K562 (cell line): ENCODE measurements around the gene PPP1R9A. TPM values are rescaled to one million over a fixed set of nuclear protein-coding genes. Genes with fewer than 3 reads are reported as not detected.

Experiments used
- ATAC-seq: fragments of 200-7000 bp; cut with Tn5 transposase; 3 replicates; pipeline ENCODE4 v1.9.1; 2020; ENCODE audit warnings: moderate library complexity
- BruUV-seq: library from RNA; stranded (reverse); fragments of 400-500 nt; replicated peaks from 2 replicates; lab custom pipeline; 2021; lab: Mats Ljungman, UMichigan
- CTCF ChIA-PET: fragments of 300-600 bp; formaldehyde crosslinking; extraction: SDS; loops from one replicate; lab custom pipeline; 2021; ENCODE audit warnings: low intra/inter-chr PET ratio; lab: Yijun Ruan, JAX
- POLR2A ChIA-PET: fragments of 300-600, 350-650 bp; sonication (Branson Sonifier 250); formaldehyde crosslinking; extraction: SDS; loops from one replicate; lab custom pipeline; 2021; ENCODE audit warnings: antibody characterized with exemption, inconsistent platforms; lab: Yijun Ruan, JAX
- DNase-seq, 4 experiments: peaks; one replicate each; pipeline versions ENCODE4 v3.0.0 to v3.0.0-alpha.2; 2011 to 2018; ENCODE audit warnings: low spot score in 3 of 4, mixed read lengths in 3 of 4; ENCODE audit errors: extremely low read depth in 1 of 4
- FAIRE-seq: peaks from 2 replicates; lab custom pipeline; 2011; peaks lifted over from hg19 to GRCh38; lab: Jason Lieb, UNC
- H2AFZ ChIP-seq: 2 replicates; pipeline ENCODE4 v1.6.0; 2011; ENCODE audit warnings: low read depth, low read length, control low read depth, inconsistent platforms
- H3K27ac ChIP-seq: fragments of 200-600 bp; 3 replicates; pipeline ENCODE4 v1.8.0; 2011; ENCODE audit warnings: low read depth, mild to moderate bottlenecking, control low read depth, inconsistent platforms, low read length, moderate library complexity, mixed read lengths; ENCODE audit errors: extremely low read depth
- H3K27me3 ChIP-seq, 2 experiments: fragments of 300-600 bp in 1 of 2; 2 replicates in 1 of 2; 3 replicates in 1 of 2; pipeline versions ENCODE4 v1.6.0 to v1.8.0; 2011; ENCODE audit warnings: inconsistent platforms in 2 of 2, low read length in 2 of 2, mild to moderate bottlenecking in 1 of 2, mixed read lengths in 1 of 2, moderate library complexity in 1 of 2; ENCODE audit not compliant: control insufficient read depth in 2 of 2, insufficient read depth in 2 of 2
- H3K36me3 ChIP-seq: fragments of 300-600 bp; 3 replicates; pipeline ENCODE4 v1.8.0; 2011; ENCODE audit warnings: mild to moderate bottlenecking, low read length, inconsistent platforms; ENCODE audit not compliant: control insufficient read depth, insufficient read depth
- H3K4me1 ChIP-seq, 2 experiments: fragments of 200-600 bp in 1 of 2; replicated peaks in 1 of 2; 2 replicates in 1 of 2; 3 replicates in 1 of 2; pipeline versions ENCODE4 v1.5.1 to v1.8.0; 2011; ENCODE audit warnings: inconsistent platforms in 2 of 2, low read length in 2 of 2, mild to moderate bottlenecking in 1 of 2, mixed read lengths in 1 of 2, moderate library complexity in 1 of 2; ENCODE audit not compliant: control insufficient read depth in 2 of 2, insufficient read depth in 2 of 2
- H3K4me2 ChIP-seq: 2 replicates; pipeline ENCODE4 v1.6.1; 2011; ENCODE audit warnings: low read length, control low read depth, inconsistent platforms, mixed read lengths; ENCODE audit not compliant: insufficient read depth
- H3K4me3 ChIP-seq: fragments of 200-600 bp; sonication (generic), shearing (Covaris generic); 2 replicates; pipeline ENCODE4 v1.5.1; 2016; ENCODE audit warnings: control low read depth, inconsistent platforms
- H3K79me2 ChIP-seq: fragments of 200-600 bp; 3 replicates; pipeline ENCODE4 v1.8.0; 2011; ENCODE audit warnings: low read length, inconsistent platforms; ENCODE audit not compliant: control insufficient read depth, insufficient read depth
- H3K9ac ChIP-seq, 2 experiments: 2 replicates each; pipeline versions ENCODE4 v1.6.0 to v1.6.1; 2011; ENCODE audit warnings: low read depth in 2 of 2, low read length in 2 of 2, control low read depth in 1 of 2, inconsistent platforms in 1 of 2, mild to moderate bottlenecking in 1 of 2, mixed read lengths in 1 of 2; ENCODE audit not compliant: insufficient read depth in 1 of 2
- H3K9me1 ChIP-seq: one replicate; pipeline ENCODE4 v1.6.0; 2011; ENCODE audit warnings: inconsistent platforms, mild to moderate bottlenecking, low read length, moderate library complexity; ENCODE audit not compliant: control insufficient read depth, insufficient read depth
- H3K9me3 ChIP-seq: replicated peaks from 2 replicates; pipeline ENCODE4 v1.5.1; 2011; ENCODE audit warnings: low read depth, low read length, inconsistent platforms; ENCODE audit not compliant: control insufficient read depth, insufficient read depth
- H4K20me1 ChIP-seq: replicated peaks from 2 replicates; pipeline ENCODE4 v1.6.1; 2011; ENCODE audit warnings: low read length, inconsistent platforms, mixed read lengths; ENCODE audit not compliant: control insufficient read depth, insufficient read depth
- ARID4B ChIP-seq: sonication (generic); formaldehyde crosslinking; IDR thresholded peaks from 2 replicates; pipeline ENCODE4 v1.8.0; 2022; ENCODE audit warnings: mild to moderate bottlenecking, missing genetic modification reagents
- CREBBP ChIP-seq: IDR thresholded peaks from one replicate; pipeline ENCODE4 v1.6.1; 2012; ENCODE audit warnings: low read depth, mild to moderate bottlenecking, control low read depth, inconsistent platforms, low read length
- CTCF ChIP-seq, 3 experiments: IDR thresholded peaks in 2 of 3; conservative IDR thresholded peaks in 1 of 3; 2 replicates each; pipeline ENCODE4 v1.5.1; 2011 to 2012; ENCODE audit warnings: low read length in 3 of 3, mild to moderate bottlenecking in 3 of 3, control low read depth in 2 of 3, improper control_type of control experiment in 1 of 3, inconsistent platforms in 1 of 3, low read depth in 1 of 3, mixed read lengths in 1 of 3, moderate library complexity in 1 of 3; ENCODE audit not compliant: insufficient read depth in 2 of 3
- DDX20 ChIP-seq: fragments of 450-650 bp; IDR thresholded peaks from 2 replicates; pipeline ENCODE4 v1.6.1; 2016; ENCODE audit warnings: missing genetic modification characterization, low read depth, mild to moderate bottlenecking, missing compliant biosample characterization, moderate library complexity
- GTF2A2 ChIP-seq: IDR thresholded peaks from 2 replicates; pipeline ENCODE4 v1.6.1; 2016; ENCODE audit warnings: mild to moderate bottlenecking, missing genetic modification characterization, missing compliant biosample characterization
- MEF2A ChIP-seq: IDR thresholded peaks from 2 replicates; pipeline ENCODE4 v1.6.1; 2011; ENCODE audit warnings: low read depth, mild to moderate bottlenecking, low read length, moderate library complexity; ENCODE audit not compliant: control insufficient read depth
- POLR2B ChIP-seq: fragments of 450-650 bp; IDR thresholded peaks from 2 replicates; pipeline ENCODE4 v1.6.1; 2018; ENCODE audit warnings: low read depth; ENCODE audit not compliant: partially characterized antibody
- POLR3A ChIP-seq: IDR thresholded peaks from 2 replicates; pipeline ENCODE4 v1.6.1; 2011; ENCODE audit warnings: borderline replicate concordance, mild to moderate bottlenecking, moderate library complexity; ENCODE audit not compliant: insufficient read length, insufficient read depth; ENCODE audit errors: extremely low read depth
- SMAD3 ChIP-seq: fragments of 450-650 bp; formaldehyde crosslinking; conservative IDR thresholded peaks from 2 replicates; pipeline ENCODE4 v1.4.0; 2020; ENCODE audit warnings: mild to moderate bottlenecking
- SRSF3 ChIP-seq: fragments of 200-400 bp; formaldehyde crosslinking; IDR thresholded peaks from 2 replicates; pipeline ENCODE4 v1.6.1; 2016; ENCODE audit warnings: mild to moderate bottlenecking, low read length, moderate library complexity; ENCODE audit not compliant: insufficient read depth
- STAG1 ChIP-seq: sonication (generic); formaldehyde crosslinking; IDR thresholded peaks from 2 replicates; pipeline ENCODE4 v1.5.0; 2020; ENCODE audit warnings: missing genetic modification reagents, borderline replicate concordance
- TGIF2 ChIP-seq: sonication (generic); formaldehyde crosslinking; IDR thresholded peaks from 2 replicates; pipeline ENCODE4 v1.8.1; 2022; ENCODE audit warnings: mild to moderate bottlenecking, missing genetic modification reagents, moderate library complexity
- TSC22D4 ChIP-seq: fragments of 450-650 bp; IDR thresholded peaks from 2 replicates; pipeline ENCODE4 v1.6.1; 2016; ENCODE audit warnings: missing genetic modification characterization, missing biosample characterization, control low read depth
- WGBS: fragments of 100-300 bp; shearing (Covaris generic); methylation state at CpG from one replicate; pipeline ENCODE4 v1.1.6; 2016; ENCODE audit warnings: low coverage, mixed read lengths; ENCODE audit not compliant: insufficient coverage; ENCODE audit errors: missing lambda C conversion rate; 5-methylcytosine and 5-hydroxymethylcytosine counted together
- in situ Hi-C: fragments of 300-500 bp; cut with MboI; formaldehyde crosslinking; loops from 4 replicates; pipeline ENCODE4 v1.15.0; 2018; ENCODE audit warnings: inconsistent platforms, mixed read lengths
- intact Hi-C: fragments of 100-400 bp; cut with micrococcal nuclease; formaldehyde crosslinking; loops from 2 replicates; pipeline ENCODE4 v1.14.2; 2022
- polyA plus RNA-seq, 8 experiments: library from polyadenylated mRNA; depleted of rRNA in 4 of 8; stranded (reverse) in 5 of 8; unstranded in 3 of 8; fragments of >200 nt; fragmentation: Nextera tagmentation in 2 of 8; fragmentation: Illumina TruSeq in 1 of 8; extraction: Ambion mirVana in 2 of 8; extraction: Trizol in 1 of 8; gene quantifications; 2 replicates each; pipeline versions ENCODE4 v1.2.1 to v1.2.3, GENCODE V29; 2011 to 2014; ENCODE audit warnings: inconsistent platforms in 1 of 8, missing spikeins in 1 of 8
- total RNA-seq, 7 experiments: library from RNA; depleted of rRNA in 6 of 7; stranded (reverse); fragments of >200 nt in 6 of 7; fragmentation: Illumina TruSeq in 2 of 7; extraction: Trizol in 2 of 7; gene quantifications; 2 replicates each; pipeline versions ENCODE4 v1.2.1 to v1.2.3, GENCODE V29; 2011 to 2021; ENCODE audit warnings: low replicate concordance in 1 of 7

The PPP1R9A gene
- total and polyA plus RNA-seq, 9 of the 15 experiments (the other 6 are each of a cell fraction or from before 2014, with no cell fraction given) = 0.24 TPM; not detected in 8

GRCh38 chr7:95056107-95056739 lies 148.8 kb downstream of the PPP1R9A start:
- Histone ChIP-seq H3K4me1 (no peaks in the 10 kb centered on the region), H3K79me2 (no peaks in the 10 kb centered on the region), H3K27me3 (no peaks in the 10 kb centered on the region), H3K36me3 (no peaks in the 10 kb centered on the region), H3K9me1 (no peaks in the 10 kb centered on the region), H4K20me1 (no peaks in the 10 kb centered on the region), H3K9me3 (no peaks in the 10 kb centered on the region), H3K4me3 (no peak overlapping the region), H2AFZ (no peak overlapping the region), H3K4me2 (no peak overlapping the region), H3K27ac (no peak overlapping the region), H3K9ac (no peak overlapping the region)
- CTCF ChIA-PET = no interaction called here
- DNase-seq = no peak
- TF ChIP-seq TGIF2 (CRISPR knock-in tag) = no peak
- no peak for TF ChIP-seq GTF2A2
- no peak for TF ChIP-seq POLR3A
- no peak for TF ChIP-seq MEF2A
- no peak for TF ChIP-seq ARID4B (CRISPR knock-in tag)
- TF ChIP-seq TSC22D4 (tag) = no peak
- TF ChIP-seq STAG1 (CRISPR knock-in tag) = no peak
- no peak for TF ChIP-seq DDX20 (tag)
- TF ChIP-seq CREBBP = no peak
- no peak for TF ChIP-seq POLR2B
- TF ChIP-seq SMAD3 (CRISPR knock-in tag) = no peak
- TF ChIP-seq SRSF3 = no peak
- no peak for TF ChIP-seq CTCF (IDR thresholded peaks at IDR 0.05 in 2 of 3, conservative IDR thresholded peaks at IDR 0.05 in 1 of 3; ENCODE audit: insufficient read depth in 2 of 3, low read depth in 1 of 3, low read length in 3 of 3)
- ATAC-seq = no peak
- no TSS peak for BruUV-seq
- 0% methylated on average over 1 of the region's 1 CpG for WGBS
- POLR2A ChIA-PET = no interaction called here
- no peak for FAIRE-seq
- intact Hi-C loops = no loop called here
- in situ Hi-C loops = no loop called here
